Activated B cell treated with CpG ODN at 0.5 μM for 24 hours (primary cell): Measurements from ENCODE around the gene PXYLP1. TPM values are rescaled to one million over a fixed set of nuclear protein-coding genes. Genes with fewer than 3 reads are reported as not detected.

Experiments used
- ATAC-seq: fragments of 200-7000 bp; cut with Tn5 transposase; one replicate; pipeline ENCODE4 v1.10.0; 2021; ENCODE audit warnings: low read depth, mild to moderate bottlenecking, moderate library complexity
- CTCF ChIA-PET: fragments of 350-600 bp; sonication (Branson Sonifier 250); formaldehyde crosslinking; loops from one replicate; lab custom pipeline; 2021; ENCODE audit warnings: antibody characterized with exemption; lab: Charles Lee
- POLR2A ChIA-PET: fragments of 350-600 bp; sonication (Branson Sonifier 250); formaldehyde crosslinking; loops from one replicate; lab custom pipeline; 2021; ENCODE audit warnings: antibody characterized with exemption; lab: Charles Lee
- DNase-seq: peaks from one replicate; pipeline ENCODE4 v3.0.0; 2022
- H3K27ac Mint-ChIP-seq: one replicate; pipeline ENCODE4 v1.8.0; 2020; ENCODE audit warnings: mixed read lengths
- H3K27me3 Mint-ChIP-seq: one replicate; pipeline ENCODE4 v1.8.0; 2021; ENCODE audit warnings: mixed read lengths
- H3K36me3 Mint-ChIP-seq: one replicate; pipeline ENCODE4 v1.8.0; 2021; ENCODE audit warnings: low read depth, mixed read lengths
- H3K4me1 Mint-ChIP-seq: one replicate; pipeline ENCODE4 v1.8.0; 2021; ENCODE audit warnings: mixed read lengths
- H3K4me3 Mint-ChIP-seq: one replicate; pipeline ENCODE4 v1.8.0; 2020; ENCODE audit warnings: mild to moderate bottlenecking, mixed read lengths
- H3K9me3 Mint-ChIP-seq: one replicate; pipeline ENCODE4 v1.8.0; 2020; ENCODE audit warnings: mixed read lengths
- intact Hi-C: fragments of 100-400 bp; cut with micrococcal nuclease; formaldehyde crosslinking; loops from one replicate; pipeline ENCODE4 v1.15.1; 2024
- total RNA-seq: library from RNA; stranded (reverse); gene quantifications from 2 replicates; pipeline ENCODE4 v1.2.3, GENCODE V29; 2022
- TF ChIP-seq, protein P1 (sequence below): fragments of 200-600 bp; IDR thresholded peaks from one replicate; pipeline ENCODE4 v1.8.0; 2022; ENCODE audit warnings: antibody characterized with exemption, mild to moderate bottlenecking

Gene PXYLP1
- total RNA-seq, 1 donor from 2014 or later = 2.7 TPM

DNA sequence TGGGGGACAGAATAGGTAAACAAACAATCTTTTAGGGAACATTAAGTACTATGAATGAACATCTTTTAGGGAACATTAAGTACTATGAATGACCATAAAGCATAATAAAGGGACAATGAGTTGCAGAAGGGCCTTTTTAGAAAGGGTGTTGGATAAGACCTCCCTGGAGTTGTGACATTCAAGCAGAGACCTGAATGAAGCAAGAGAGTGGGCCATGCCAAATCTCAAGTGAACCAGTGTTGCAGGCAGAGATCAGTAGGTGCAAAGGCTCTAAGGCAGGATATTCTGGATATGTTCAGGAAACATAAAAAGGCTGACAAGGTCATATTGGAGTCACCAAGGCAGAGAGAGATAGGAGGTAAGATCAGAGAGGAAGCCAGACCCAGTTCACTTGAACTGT lies 107.3 kb downstream of the PXYLP1 start:
- CTCF ChIA-PET = no interaction called here
- peaks cover 19% of the 10 kb centered on the region for H3K4me1 Mint-ChIP-seq
- intact Hi-C loops = no loop called here

DNA sequence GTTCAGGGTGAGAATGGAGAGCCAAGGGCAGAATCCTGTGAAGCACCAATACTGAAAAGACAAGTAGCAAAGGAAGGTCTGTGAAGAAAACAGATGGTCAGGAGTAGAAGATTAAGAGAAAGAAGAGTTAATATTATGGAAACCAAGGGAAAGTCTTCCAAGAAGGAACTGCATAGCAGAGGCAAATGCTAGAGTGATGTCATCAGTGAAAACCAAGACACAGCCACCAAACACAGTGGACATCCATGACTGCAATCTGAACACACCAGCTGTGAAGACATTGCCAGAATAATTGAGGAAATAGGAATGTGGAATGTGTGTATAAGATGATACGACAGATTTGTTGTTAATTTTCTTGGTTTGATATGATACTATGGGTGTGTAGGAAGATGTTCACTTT lies 109.9 kb downstream of the PXYLP1 start:
- Mint-ChIP-seq H3K4me3 (no peak overlapping the region), H3K9me3 (no peaks in the 10 kb centered on the region), H3K27me3 (peaks cover 5% of the 10 kb centered on the region), H3K27ac (no peak overlapping the region), H3K36me3 (no peaks in the 10 kb centered on the region), H3K4me1 (peaks cover 13% of the 10 kb centered on the region)
- ATAC-seq (no peak), DNase-seq (no peak)
- intact Hi-C loops = no loop called here
- TF ChIP-seq, protein P1, sequence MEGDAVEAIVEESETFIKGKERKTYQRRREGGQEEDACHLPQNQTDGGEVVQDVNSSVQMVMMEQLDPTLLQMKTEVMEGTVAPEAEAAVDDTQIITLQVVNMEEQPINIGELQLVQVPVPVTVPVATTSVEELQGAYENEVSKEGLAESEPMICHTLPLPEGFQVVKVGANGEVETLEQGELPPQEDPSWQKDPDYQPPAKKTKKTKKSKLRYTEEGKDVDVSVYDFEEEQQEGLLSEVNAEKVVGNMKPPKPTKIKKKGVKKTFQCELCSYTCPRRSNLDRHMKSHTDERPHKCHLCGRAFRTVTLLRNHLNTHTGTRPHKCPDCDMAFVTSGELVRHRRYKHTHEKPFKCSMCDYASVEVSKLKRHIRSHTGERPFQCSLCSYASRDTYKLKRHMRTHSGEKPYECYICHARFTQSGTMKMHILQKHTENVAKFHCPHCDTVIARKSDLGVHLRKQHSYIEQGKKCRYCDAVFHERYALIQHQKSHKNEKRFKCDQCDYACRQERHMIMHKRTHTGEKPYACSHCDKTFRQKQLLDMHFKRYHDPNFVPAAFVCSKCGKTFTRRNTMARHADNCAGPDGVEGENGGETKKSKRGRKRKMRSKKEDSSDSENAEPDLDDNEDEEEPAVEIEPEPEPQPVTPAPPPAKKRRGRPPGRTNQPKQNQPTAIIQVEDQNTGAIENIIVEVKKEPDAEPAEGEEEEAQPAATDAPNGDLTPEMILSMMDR = no peak
- CTCF ChIA-PET = no interaction called here
- POLR2A ChIA-PET = no interaction called here

More for the DNA sequence above, 107.3 kb downstream of the PXYLP1 start:
- POLR2A ChIA-PET = no interaction called here
- TF ChIP-seq, protein P1 = no peak
- Mint-ChIP-seq H3K9me3 (no peaks in the 10 kb centered on the region), H3K27ac (no peak overlapping the region), H3K27me3 (peaks cover 5% of the 10 kb centered on the region), H3K4me3 (no peak overlapping the region), H3K36me3 (no peaks in the 10 kb centered on the region)
- DNase-seq (no peak), ATAC-seq (no peak)

DNA sequence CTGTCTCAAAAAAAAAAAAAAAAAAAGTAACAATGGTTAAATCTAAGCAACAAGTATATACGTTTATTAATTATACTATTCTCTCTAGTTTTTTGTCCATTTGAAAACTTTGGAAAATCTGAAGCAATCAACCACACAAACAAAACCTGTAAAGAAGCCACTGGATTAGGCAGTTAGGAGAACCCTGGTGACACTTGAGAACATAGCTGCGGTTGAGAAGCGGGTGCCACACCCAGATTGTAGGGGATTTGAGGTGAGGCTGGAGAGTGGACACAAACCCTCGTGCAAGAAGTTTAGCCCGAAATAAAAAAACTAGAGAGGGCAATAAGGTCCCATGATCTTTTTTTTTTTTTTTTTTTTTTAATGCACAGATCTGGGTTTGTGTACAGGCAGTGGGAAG lies 110.8 kb downstream of the PXYLP1 start:
- ChIA-PET CTCF (no interaction called here), POLR2A (interaction anchor here (0.7 kb wide), 1 partner anchor 39 kb away, joined by 4 read pairs; no protein-coding TSS in a partner anchor)
- no peaks in the 10 kb centered on the region for H3K36me3 Mint-ChIP-seq
- TF ChIP-seq, protein P1 = no peak
- peaks cover 4% of the 10 kb centered on the region for H3K4me1 Mint-ChIP-seq
- ATAC-seq (no peak), DNase-seq (no peak)
- H3K4me3 Mint-ChIP-seq = no peak overlapping the region
- H3K9me3 Mint-ChIP-seq = no peaks in the 10 kb centered on the region
- no peak overlapping the region for H3K27ac Mint-ChIP-seq
- intact Hi-C loops = no loop called here
- H3K27me3 Mint-ChIP-seq = peaks cover 5% of the 10 kb centered on the region

DNA sequence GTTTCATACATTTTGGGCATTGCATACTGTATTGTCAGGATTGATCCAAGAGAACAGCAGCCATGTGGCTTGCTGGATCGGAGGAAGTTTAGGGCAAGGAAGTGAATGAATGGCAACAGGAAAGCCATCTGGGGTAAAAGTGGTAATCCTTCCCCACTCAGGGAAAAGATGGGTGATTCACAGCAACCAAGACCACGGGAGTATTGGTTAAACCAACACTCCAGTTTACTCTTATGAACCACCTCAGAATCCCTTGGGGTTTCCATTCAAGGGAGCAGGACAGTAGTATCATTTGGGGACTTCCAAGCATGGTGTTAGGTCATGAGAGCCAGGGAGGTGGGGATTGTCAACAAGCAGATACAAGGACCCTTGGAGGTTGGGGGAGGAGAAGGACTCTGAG lies 111.5 kb downstream of the PXYLP1 start:
- no peak overlapping the region for H3K4me3 Mint-ChIP-seq
- no peaks in the 10 kb centered on the region for H3K9me3 Mint-ChIP-seq
- CTCF ChIA-PET = no interaction called here
- no peaks in the 10 kb centered on the region for H3K36me3 Mint-ChIP-seq
- peaks cover 1% of the 10 kb centered on the region for H3K4me1 Mint-ChIP-seq
- intact Hi-C loops = no loop called here
- ATAC-seq = no peak
- TF ChIP-seq, protein P1 = no peak
- POLR2A ChIA-PET = interaction anchor here (0.7 kb wide), 1 partner anchor 39 kb away, joined by 4 read pairs; no protein-coding TSS in a partner anchor
- no peak overlapping the region for H3K27ac Mint-ChIP-seq
- H3K27me3 Mint-ChIP-seq = peaks cover 5% of the 10 kb centered on the region
- no peak for DNase-seq

DNA sequence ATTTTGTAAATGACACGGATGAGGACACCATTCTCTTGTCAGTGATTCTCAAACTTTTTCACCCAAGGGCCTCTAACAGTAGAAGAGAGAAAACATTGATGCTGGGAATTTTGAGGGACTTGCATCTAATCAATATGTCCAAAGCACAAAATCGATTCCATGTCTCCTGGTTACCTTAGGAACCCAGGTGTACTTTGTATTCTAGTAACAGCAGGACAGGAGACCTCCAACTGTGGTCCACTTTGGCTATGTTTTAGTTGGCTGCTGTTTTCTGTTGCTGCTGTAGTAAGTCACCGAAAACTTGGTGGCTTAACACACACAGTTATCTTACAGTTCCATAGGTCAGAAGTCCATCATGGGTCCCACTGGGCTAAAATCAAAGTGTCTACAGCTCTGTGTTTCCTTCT lies 112.2 kb downstream of the PXYLP1 start:
- no peak for DNase-seq
- ChIA-PET CTCF (no interaction called here), POLR2A (no interaction called here)
- ATAC-seq = no peak
- Mint-ChIP-seq H3K36me3 (no peaks in the 10 kb centered on the region), H3K27ac (no peak overlapping the region), H3K27me3 (peaks cover 5% of the 10 kb centered on the region), H3K9me3 (no peaks in the 10 kb centered on the region), H3K4me1 (peaks cover 1% of the 10 kb centered on the region), H3K4me3 (no peak overlapping the region)
- TF ChIP-seq, protein P1 = no peak
- intact Hi-C loops = no loop called here

Other genes with a start within 250 kb of the PXYLP1 start
- gene SPSB4, start 180.5 kb upstream of the PXYLP1 start, total RNA-seq = not detected in 2 replicates
- 39.5 and 45.2 TPM in 2 replicates for gene ZBTB38, start 136.7 kb downstream of the PXYLP1 start, total RNA-seq